Upper lobe of left lung (tissue), 4 donors: ENCODE measurements around the gene FNIP1.

Experiments used
- POLR2A ChIP-seq, 4 donors: fragments of 450-650 bp; IDR thresholded peaks; one replicate each; pipeline ENCODE4 v1.5.1; 2016 to 2017; ENCODE audit warnings: antibody characterized with exemption in 4 of 4, mild to moderate bottlenecking in 2 of 4
- POLR2AphosphoS5 ChIP-seq, 2 donors: sonication (generic); formaldehyde crosslinking; IDR thresholded peaks; one replicate each; pipeline ENCODE4 v1.5.1; 2017; ENCODE audit warnings: antibody characterized with exemption in 2 of 2
- TF ChIP-seq, protein P1 (sequence below), 6 experiments: fragments of 450-650 bp in 4 of 6; fragments of 200-600 bp in 2 of 6; sonication (generic) in 2 of 6; IDR thresholded peaks; one replicate each; pipeline ENCODE4 v1.5.1; 2016 to 2019; ENCODE audit warnings: antibody characterized with exemption in 6 of 6

DNA sequence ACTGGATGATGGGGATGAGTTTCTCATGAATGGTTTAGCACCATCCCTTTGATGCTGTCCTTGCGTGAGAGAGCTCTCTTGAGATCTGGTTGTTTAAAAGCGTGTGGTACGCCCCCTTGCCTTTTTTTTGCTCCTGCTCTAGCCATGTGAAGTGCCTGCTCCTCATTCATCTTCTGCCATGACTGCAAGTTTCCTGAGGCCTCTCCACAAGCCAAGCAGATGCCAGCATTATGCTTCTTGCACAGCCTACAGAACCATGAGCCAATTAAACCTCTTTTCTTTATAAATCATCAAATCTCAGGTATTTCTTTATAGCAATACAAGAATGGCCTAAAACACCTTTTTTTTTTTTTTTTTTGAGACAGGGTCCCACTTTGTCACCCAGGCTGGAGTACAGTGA is 32.8 kb downstream of the FNIP1 start:
- TF ChIP-seq POLR2A (IDR thresholded peaks at IDR 0.05): no peak
- TF ChIP-seq, protein P1, sequence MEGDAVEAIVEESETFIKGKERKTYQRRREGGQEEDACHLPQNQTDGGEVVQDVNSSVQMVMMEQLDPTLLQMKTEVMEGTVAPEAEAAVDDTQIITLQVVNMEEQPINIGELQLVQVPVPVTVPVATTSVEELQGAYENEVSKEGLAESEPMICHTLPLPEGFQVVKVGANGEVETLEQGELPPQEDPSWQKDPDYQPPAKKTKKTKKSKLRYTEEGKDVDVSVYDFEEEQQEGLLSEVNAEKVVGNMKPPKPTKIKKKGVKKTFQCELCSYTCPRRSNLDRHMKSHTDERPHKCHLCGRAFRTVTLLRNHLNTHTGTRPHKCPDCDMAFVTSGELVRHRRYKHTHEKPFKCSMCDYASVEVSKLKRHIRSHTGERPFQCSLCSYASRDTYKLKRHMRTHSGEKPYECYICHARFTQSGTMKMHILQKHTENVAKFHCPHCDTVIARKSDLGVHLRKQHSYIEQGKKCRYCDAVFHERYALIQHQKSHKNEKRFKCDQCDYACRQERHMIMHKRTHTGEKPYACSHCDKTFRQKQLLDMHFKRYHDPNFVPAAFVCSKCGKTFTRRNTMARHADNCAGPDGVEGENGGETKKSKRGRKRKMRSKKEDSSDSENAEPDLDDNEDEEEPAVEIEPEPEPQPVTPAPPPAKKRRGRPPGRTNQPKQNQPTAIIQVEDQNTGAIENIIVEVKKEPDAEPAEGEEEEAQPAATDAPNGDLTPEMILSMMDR (IDR thresholded peaks at IDR 0.05): no peak
- no peak for TF ChIP-seq POLR2AphosphoS5 (IDR thresholded peaks at IDR 0.05)
